SK-N-SH treated with all-trans-retinoic acid at 6 μM for 48 hours (cell line): ENCODE results near the gene PRCC.

Experiments
- ARNTL ChIP-seq: fragments of 450-650 bp; formaldehyde crosslinking; IDR thresholded peaks from 2 replicates; pipeline ENCODE4 v1.5.0; 2020; ENCODE audit warnings: low read depth, mild to moderate bottlenecking, moderate library complexity, borderline replicate concordance
- CREB5 ChIP-seq: fragments of 250-450 bp; sonication (Bioruptor Pico); IDR thresholded peaks from 2 replicates; pipeline ENCODE4 v1.5.1; 2020; ENCODE audit warnings: low read depth, mild to moderate bottlenecking, moderate library complexity
- CSRNP3 ChIP-seq: fragments of 250-450 bp; sonication (Bioruptor Pico); IDR thresholded peaks from 2 replicates; pipeline ENCODE4 v1.5.1; 2021; ENCODE audit warnings: mild to moderate bottlenecking, moderate library complexity
- ISL1 ChIP-seq: fragments of 250-450 bp; sonication (Bioruptor Pico); IDR thresholded peaks from 2 replicates; pipeline ENCODE4 v2.1.2; 2022; ENCODE audit warnings: mild to moderate bottlenecking, moderate library complexity
- PATZ1 ChIP-seq: fragments of 250-450 bp; sonication (Bioruptor Pico); IDR thresholded peaks from 2 replicates; pipeline ENCODE4 v1.8.0; 2020; ENCODE audit warnings: mild to moderate bottlenecking, moderate library complexity, borderline replicate concordance
- POU6F1 ChIP-seq: fragments of 250-450 bp; sonication (Bioruptor Pico); IDR thresholded peaks from 2 replicates; pipeline ENCODE4 v1.8.0; 2021; ENCODE audit warnings: low read depth, mild to moderate bottlenecking, moderate library complexity, borderline replicate concordance
- RARB ChIP-seq: fragments of 250-450 bp; sonication (Bioruptor Pico); IDR thresholded peaks from 2 replicates; pipeline ENCODE4 v1.8.0; 2021; ENCODE audit warnings: mild to moderate bottlenecking, moderate library complexity
- SNAI2 ChIP-seq: fragments of 250-450 bp; sonication (Bioruptor Pico); IDR thresholded peaks from 2 replicates; pipeline ENCODE4 v1.5.0; 2020; ENCODE audit warnings: mild to moderate bottlenecking, moderate library complexity
- ZC3H10 ChIP-seq: fragments of 250-450 bp; sonication (Bioruptor Pico); IDR thresholded peaks from 2 replicates; pipeline ENCODE4 v1.5.1; 2021; ENCODE audit warnings: mild to moderate bottlenecking, moderate library complexity
- ZFP30 ChIP-seq: fragments of 450-650 bp; formaldehyde crosslinking; IDR thresholded peaks from 2 replicates; pipeline ENCODE4 v1.5.0; 2022; ENCODE audit warnings: mild to moderate bottlenecking, moderate library complexity
- ZNF565 ChIP-seq: fragments of 450-650 bp; formaldehyde crosslinking; conservative IDR thresholded peaks from 2 replicates; pipeline ENCODE4 v1.5.0; 2020; ENCODE audit warnings: low read depth, mild to moderate bottlenecking, moderate library complexity
- ZNF8 ChIP-seq: fragments of 450-650 bp; formaldehyde crosslinking; IDR thresholded peaks from 2 replicates; pipeline ENCODE4 v1.5.0; 2020; ENCODE audit warnings: mild to moderate bottlenecking, moderate library complexity

- no peak for TF ChIP-seq CSRNP3
- no peak for TF ChIP-seq SNAI2 (CRISPR knock-in tag)
- no peak for TF ChIP-seq CREB5 (CRISPR knock-in tag)
- TF ChIP-seq ARNTL, result no peak
- TF ChIP-seq RARB, result no peak
- TF ChIP-seq ZC3H10 (CRISPR knock-in tag), result peak; percentile 69; the same call in 1 of the 2 replicates
- TF ChIP-seq ISL1 (CRISPR knock-in tag), result no peak
- no peak for TF ChIP-seq POU6F1 (CRISPR knock-in tag)
- no peak for TF ChIP-seq ZNF8 (CRISPR knock-in tag)
- no peak for TF ChIP-seq ZFP30 (CRISPR knock-in tag)
- TF ChIP-seq PATZ1 (CRISPR knock-in tag), result no peak
- TF ChIP-seq ZNF565 (CRISPR knock-in tag), result no peak
Measured at GRCh38 chr1:156728599-156729462, 38.5 kb upstream of the PRCC start, which contains the start of gene ISG20L2.
